Occipital lobe (tissue), 2 donors: ENCODE data around the gene ALG14. TPM values are rescaled to one million over a fixed set of nuclear protein-coding genes. Genes with fewer than 3 reads are reported as not detected.
"Not testable (repeated sequence)": the region's sequence is repeated elsewhere in the genome, so short reads cannot be mapped to it uniquely, and the experiment has no call there.

Experiments
- DNase-seq: peaks from one replicate; lab custom pipeline; 2025; lab: John Stamatoyannopoulos, UW
- total RNA-seq: library from RNA; depleted of rRNA; stranded (reverse); fragments of >200 nt; gene quantifications from one replicate; pipeline ENCODE4 v1.2.3, GENCODE V29; 2014

ALG14 gene
- total RNA-seq, 1 donor from 2014 or later, result 4.1 TPM

- no peak for DNase-seq
Observed at GRCh38 chr1:94955767-94956632, 116.8 kb downstream of the ALG14 start.

GRCh38 chr1:94954263-94955220, 118.2 kb downstream of the ALG14 start:
- no peak for DNase-seq

- DNase-seq, result no peak
Observed at GRCh38 chr1:94953746-94954145, 119.0 kb downstream of the ALG14 start.

GRCh38 chr1:94953107-94953506, 119.6 kb downstream of the ALG14 start:
- DNase-seq, result no peak

- no peak for DNase-seq
Observed at GRCh38 chr1:94952539-94952938, 120.2 kb downstream of the ALG14 start.

- DNase-seq, result no peak
Observed at GRCh38 chr1:94951509-94952208, 121.1 kb downstream of the ALG14 start.

- DNase-seq, result no peak
Observed at GRCh38 chr1:94951046-94951445, 121.7 kb downstream of the ALG14 start.

GRCh38 chr1:94949681-94950661, 122.8 kb downstream of the ALG14 start:
- no peak for DNase-seq

DNA sequence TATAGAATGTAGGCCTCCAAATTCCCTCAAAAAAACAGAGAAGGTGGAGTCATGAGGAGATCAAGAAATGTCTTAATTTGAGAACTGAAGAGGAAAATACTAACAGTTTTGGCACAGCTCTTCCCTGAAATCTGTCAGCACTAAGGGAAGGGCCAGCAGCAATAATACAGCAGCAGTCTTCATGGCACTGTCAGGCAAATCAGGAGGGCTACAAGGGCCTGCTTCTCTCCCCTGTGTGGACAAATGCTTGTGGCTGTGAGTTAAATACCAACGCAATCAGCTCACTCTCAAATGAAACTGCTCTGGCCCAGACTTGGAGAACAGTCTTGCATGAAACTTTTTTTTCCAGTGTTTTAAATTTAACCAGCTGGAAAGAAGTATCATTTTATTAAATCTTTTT, 125.3 kb downstream of the ALG14 start:
- no peak for DNase-seq

- DNase-seq, result no peak
Observed at GRCh38 chr1:94946886-94947285, 125.9 kb downstream of the ALG14 start.

- DNase-seq, result no peak
Observed at GRCh38 chr1:94942171-94943128, 130.3 kb downstream of the ALG14 start.

- DNase-seq, result not testable (repeated sequence)
Observed at GRCh38 chr1:94941480-94941879, 131.3 kb downstream of the ALG14 start.

DNA sequence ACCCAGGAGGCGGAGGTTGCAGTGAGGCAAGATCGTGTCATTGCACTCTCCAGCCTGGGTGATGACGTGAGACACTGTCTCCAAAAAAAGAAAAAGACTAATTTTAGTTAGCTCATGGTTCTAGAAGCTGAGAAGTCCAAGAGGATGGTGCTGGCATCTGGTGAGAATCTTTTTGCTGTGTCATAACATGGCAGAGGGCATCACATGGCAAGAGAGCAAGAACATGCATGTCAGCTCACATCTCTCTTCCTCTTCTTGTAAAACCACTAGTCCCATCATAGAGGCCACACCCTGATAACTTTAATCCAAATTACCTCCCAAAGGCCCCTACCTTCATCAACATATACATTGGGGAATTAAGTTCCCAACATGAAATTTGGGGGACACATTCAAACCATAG, 132.0 kb downstream of the ALG14 start:
- DNase-seq, result no peak

DNA sequence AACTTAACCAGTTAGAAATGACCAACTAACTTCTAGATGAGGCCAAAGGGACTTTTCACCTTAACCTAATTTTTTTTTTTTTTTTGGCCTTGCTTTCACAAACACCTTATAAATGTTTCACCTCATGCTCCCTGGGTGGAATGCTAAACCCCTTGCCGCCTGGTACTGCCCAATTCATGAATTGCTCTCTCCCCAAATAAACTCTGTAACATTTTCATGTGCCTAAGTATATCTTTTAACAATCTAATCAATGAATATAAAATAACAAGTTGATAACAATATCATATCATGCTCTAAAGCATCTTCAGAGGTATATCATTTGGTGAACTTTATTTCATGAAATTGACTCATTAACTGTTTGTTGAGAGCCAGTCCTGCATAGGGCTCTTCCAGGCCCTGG, 134.9 kb downstream of the ALG14 start:
- no peak for DNase-seq

DNA sequence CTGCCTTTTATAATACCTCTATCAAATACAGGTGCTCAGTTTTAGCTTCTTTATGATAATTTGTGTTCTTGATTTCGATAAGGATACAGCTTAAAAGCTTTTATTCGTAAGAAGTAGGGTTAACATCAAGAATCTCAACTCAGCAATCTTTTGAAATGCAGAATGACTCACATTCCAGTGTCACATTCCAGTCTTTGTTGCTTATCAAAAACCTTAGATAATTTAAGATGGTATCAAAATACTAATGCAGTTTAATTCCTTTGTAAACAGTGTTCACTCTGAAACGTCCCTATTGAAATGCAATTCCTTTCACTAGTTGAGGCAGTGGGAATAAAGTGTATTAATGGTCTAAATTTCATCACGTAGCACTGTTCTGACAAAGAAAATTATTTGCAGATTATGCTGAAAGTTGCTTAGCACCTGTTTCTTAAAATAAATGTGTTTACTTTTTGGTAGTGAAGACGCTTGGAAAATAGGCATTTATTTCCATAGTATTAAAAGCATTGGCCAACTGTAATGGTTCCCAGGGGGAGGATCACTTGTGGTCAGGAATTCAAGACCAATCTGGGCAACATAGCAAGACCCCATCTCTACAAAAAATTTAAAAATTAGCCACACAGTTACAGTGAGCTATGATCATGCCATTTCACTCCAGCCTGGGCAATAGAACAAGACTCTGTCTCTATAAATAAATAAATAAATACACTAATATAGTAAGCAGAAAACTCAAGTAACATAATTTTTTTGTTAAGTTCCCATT, 135.7 kb downstream of the ALG14 start:
- DNase-seq, result no peak

DNA sequence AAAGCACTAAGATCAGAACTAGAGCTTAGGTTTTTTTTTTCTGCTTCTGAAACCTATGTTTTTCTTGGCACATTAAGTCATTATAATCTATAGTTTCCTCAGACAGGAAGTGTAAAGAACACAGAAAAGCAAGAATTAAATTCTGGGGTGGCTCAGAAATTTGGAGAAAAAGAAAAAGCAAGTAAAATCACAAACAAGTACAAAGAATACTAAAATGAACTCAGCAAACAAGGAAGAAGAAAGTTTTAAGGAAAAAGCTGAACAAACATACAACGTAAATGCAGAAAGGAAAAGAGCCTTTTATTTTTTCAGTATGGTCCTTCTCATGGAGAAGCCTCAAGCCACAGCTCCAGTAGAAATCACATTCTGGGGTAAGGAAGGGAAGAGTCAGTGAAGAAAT, 137.3 kb downstream of the ALG14 start:
- DNase-seq, result no peak

DNA sequence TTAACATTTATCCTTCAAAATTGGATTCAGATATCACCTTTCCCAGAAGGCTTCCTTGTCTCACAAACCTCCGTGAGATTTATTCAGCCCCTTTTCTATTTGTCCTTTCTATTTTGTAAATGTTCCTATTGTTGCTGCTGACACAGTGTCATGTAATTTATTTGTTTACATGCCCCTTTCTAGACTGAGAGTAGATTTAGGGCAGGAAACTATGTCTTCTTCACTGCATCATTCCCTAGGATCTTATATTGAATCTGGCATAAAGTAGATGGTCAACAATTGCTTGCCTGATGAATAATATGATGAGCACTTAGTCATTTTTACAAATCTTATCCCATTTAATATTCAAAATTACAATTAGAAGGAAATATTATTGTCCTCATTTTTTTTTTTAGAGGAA, 137.7 kb downstream of the ALG14 start:
- no peak for DNase-seq

DNA sequence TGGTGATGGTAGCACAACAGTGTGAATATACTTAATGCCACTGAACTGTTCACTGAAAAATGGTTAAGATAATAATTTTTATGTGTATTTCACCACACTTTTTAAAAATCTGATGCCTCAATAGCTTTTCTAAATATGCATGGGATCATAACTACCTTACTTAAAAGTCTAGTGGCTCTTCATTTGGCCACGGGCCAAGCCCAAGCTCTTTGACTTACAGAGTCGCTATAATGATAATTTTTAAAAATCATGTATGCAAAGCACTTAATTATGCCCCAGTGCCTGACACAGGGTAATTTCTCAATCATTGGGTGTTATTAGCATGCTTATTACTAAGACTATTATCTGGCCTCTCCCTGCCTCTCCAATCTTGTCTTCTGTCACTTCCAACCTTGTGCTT, 138.2 kb downstream of the ALG14 start:
- no peak for DNase-seq
